Smooth muscle cell of the brain vasculature (primary cell): ENCODE results near the gene MYADML2.
A peak's percentile ranks its signal among the peaks of the same experiment; 100 is the strongest.

Source experiments
- DNase-seq: peaks from one replicate; pipeline ENCODE4 v3.0.0-alpha.2; 2012; ENCODE audit warnings: low read depth, low spot score

The MYADML2 gene

DNA sequence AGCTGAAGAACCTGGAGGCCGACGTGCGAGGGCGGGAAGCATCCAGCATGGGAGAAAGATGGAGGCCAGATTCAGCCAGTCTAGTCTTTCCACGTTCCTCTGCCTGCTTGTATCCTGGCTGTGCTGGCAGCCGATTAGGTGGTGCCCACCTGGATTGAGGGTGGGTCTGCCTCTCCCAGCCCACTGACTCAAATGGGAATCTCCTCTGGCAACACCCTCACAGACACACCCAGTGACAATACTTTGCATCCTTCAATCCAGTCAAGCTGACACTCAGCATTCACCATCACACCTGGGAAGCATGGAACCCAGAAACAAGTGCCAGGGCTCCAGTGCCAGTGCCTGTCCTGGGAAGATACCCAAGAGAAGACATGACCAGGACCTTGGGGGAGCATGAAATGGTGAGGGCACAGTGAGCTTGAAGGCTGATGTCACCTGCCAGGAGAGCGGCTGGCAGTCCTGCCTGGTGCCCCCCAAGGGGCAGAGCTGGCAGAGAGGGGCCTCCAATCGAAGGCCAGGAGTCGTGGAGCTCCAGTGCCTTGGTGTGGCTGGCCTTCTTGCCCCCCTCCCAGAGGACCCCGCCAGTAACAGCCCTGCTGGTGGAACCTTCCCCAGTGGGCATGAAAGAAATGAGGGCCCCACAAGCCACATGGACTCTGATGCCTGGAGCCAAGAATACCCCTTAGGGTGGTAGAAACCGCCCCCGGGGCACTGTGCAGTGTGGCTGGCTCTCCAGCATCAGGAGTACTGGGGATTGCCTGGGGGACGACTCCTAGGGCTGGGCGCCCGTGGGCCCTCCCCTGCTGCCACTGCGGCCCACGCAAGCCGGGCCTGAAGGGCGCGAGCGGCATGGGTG, 45.6 kb downstream of the MYADML2 start:
- DNase-seq, result no peak

DNA sequence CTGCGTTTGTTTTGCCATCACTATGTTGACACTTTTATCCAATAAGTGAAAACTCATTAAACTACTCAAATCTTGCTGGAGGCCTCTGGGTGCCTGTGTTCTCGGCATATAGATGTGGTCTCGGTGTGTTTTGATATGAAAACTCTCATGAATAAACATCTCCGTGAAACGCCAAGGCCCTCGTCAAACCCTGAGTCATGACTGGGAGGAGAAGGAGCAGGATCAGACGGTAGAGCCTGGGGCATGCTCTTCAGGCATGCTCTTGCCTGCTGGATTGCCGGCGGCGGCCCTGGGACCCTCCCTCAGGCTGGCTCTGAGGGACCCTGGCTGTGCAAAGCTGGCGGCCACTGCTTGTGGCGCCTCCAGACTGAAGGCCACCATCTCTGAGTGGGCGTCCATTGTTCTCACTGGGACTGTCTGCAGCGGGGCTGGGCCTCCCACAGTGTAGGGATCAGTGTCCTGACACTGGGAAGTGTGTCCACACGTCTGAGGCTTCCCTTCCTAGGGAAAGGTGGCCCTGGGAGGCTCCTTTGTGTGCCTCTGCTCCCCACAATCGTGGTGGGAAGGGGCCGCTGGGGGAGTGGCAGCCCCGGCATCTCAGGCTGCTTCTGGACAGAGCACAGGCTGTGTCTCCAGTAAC, 46.7 kb downstream of the MYADML2 start:
- no peak for DNase-seq

DNA sequence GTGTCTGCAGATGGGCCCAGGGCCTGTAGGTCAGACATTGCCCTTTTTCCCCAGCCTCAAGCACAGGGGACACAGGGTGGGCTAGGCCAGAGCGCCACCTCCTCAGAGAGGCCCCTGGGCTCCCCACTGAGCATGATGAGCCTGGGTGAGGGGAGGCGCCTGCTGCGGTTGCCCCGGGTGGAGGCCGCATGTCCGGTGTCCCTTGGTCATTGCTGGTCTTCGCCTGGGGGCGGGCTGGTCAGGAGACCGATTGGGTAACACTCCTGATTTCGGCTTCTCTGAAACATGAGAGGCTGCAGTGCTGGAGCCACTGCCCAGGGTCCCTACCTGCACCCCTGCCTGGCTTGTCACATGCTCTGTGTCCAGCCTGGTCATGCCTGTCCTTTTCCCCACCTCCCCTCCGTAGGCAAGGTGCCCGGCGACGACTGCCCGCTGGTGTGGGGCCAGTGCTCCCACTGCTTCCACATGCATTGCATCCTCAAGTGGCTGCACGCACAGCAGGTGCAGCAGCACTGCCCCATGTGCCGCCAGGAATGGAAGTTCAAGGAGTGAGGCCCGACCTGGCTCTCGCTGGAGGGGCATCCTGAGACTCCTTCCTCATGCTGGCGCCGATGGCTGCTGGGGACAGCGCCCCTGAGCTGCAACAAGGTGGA, 47.4 kb downstream of the MYADML2 start:
- no peak for DNase-seq

DNA sequence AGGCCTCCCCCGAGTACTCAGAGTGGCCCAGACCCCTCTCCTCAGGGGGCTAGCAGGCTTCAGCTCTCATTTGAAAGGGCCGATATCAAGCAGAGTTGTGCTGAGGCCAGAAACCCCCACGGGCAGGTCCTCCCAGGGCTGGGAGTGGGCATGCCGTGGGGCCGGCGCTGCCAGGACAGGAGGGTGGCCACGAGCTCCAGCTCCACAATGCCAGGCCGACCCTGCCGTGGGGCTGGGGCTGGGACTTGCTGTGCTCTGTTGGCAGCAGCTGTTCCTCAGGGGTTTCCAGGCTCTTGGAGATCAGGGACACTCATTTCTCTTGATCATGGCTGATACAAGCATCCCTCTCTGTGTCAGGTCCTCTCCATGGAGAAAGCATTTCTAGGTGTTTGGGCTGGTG, 48.1 kb downstream of the MYADML2 start:
- DNase-seq, result no peak

DNA sequence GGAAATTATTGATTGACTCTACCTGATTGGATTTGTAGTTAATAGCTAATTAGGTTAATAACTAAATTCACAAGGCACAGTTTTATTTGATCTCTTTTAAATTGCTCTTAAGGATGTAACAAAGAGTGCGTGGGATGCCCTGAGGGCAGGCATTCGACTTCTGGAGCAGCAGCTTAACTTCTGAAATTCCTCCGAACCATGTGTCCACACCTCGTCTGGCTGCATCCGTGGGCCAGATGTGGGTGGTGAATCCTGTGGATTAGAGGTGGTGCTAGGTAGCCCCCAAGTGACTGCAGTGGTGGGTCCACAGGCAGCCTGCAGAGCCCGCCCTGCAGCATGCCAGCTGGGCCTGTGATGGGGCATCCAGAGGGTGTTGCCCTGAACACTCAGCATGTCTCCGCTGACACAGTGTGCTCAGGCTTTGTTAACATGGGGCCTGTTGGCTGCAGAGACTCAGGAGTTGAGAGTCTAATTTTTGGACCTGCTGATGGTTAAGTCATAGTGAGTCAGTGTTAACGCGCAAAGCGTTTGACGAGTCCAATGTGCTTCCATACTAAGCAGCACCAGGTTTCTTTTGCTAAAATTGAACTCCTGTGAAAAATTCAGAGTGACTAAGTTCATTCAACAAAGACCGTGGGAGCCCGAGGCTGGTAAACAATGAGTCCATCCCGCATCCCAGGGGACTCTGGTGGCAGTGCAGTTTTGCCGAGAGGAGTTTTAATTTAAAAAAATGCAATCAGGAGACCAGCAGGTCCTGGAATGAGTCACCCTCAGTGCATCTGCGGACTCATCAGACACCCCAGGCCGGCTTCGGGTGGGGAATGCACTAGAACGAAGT, 48.8 kb downstream of the MYADML2 start:
- peak; percentile 65 for DNase-seq

DNA sequence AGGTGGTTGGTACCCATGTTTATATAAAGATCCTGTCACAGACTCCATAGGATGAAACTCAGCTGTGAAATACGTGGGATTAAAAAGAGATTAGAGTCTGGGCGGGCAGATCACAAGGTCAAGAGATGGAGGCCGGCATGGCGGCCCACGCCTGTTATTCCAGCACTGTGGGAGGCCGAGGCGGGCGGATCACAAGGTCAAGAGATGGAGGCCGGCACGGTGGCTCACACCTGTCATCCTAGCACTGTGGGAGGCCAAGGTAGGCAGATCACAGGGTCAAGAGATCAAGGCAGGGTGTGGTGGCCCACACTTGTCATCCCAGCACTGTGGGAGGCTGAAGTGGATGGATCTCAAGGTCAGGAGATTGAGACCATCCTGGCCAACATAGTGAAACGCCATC, 51.6 kb downstream of the MYADML2 start:
- no peak for DNase-seq

DNA sequence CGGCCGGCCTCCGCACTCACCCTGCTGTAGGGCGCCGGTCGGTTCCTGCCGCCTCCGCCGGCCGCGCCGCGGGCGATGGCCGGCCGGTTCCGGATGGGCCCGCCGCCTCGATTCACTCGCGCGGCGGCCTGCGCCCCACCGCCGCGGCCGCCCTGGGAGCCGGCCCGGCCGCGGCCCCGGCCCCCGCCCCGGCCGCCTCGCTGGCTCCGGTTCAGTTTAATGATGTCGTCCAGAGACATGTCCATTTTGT, 55.8 kb downstream of the MYADML2 start:
- no peak for DNase-seq

DNA sequence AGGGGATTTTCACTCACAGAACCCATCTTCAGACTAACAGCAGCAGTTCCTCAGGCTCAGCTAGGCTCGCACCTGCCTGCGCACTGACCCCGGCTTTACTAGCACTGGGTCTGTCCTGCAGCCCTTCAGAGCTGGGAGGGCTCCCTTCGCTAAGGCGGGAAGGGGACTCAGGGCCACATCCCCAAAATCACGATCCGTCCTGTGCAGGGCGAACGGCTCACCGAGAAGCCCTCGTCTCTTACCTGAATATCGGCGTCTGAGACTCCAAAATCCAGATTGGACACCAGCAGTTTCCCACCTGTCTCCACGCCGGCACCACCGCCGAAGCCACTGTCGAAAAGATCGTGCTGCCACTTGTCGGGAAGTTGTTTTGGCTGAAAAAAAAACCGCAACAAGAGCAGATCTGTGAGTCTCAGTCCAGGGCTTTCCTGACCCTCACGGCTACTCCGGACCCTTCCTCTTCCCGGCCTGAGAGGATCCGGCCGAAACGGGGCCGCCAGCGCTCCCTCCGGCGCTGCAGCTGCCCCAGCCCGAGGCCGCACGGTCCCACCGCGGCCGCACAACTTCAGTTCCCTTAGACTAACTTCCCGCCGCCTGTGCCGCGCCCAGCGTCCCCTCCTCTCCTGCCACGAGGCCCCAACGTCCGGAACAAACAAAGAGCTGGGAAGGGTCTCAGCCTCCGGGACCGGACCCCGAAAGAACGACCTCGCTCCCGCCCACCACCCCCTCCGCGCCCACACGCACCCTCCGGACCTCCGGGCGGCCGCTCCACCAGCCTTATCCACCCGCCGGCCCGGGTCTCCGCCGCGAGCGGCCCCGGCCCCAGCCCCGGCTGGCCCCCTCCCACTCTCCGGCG, 56.4 kb downstream of the MYADML2 start:
- DNase-seq, result no peak
